ENCODE data around the gene SMARCC1. TPM values are rescaled to one million over a fixed set of nuclear protein-coding genes. Genes with fewer than 3 reads are reported as not detected.
A peak's percentile ranks its signal among the peaks of the same experiment; 100 is the strongest.

SMARCC1 gene
- total RNA-seq, 2 donors from 2014 or later = 11.6 to 19.3 TPM

GRCh38 chr3:47612879-47613278 is 168.8 kb downstream of the SMARCC1 start:
- Histone ChIP-seq H3K27me3 (no peaks in the 10 kb centered on the region), H3K36me3 (peaks cover 25% of the 10 kb centered on the region), H3K9me3 (no peaks in the 10 kb centered on the region), H3K4me3 (no peak overlapping the region), H3K27ac (no peak overlapping the region), H3K4me1 (peaks cover 0 to 27% of the 10 kb centered on the region in 2 donors)
- DNase-seq (ENCODE audit: low spot score) = no peak
- TF ChIP-seq CTCF (IDR thresholded peaks at IDR 0.05) = no peak

GRCh38 chr3:47612178-47612577 is 169.5 kb downstream of the SMARCC1 start:
- Histone ChIP-seq H3K36me3 (peaks cover 20% of the 10 kb centered on the region), H3K9me3 (no peaks in the 10 kb centered on the region)

GRCh38 chr3:47611576-47611975 is 170.1 kb downstream of the SMARCC1 start:
- Histone ChIP-seq H3K4me3 (no peak overlapping the region), H3K4me1 (peaks cover 0 to 27% of the 10 kb centered on the region in 2 donors), H3K36me3 (peaks cover 19% of the 10 kb centered on the region), H3K9me3 (no peaks in the 10 kb centered on the region), H3K27me3 (no peaks in the 10 kb centered on the region), H3K27ac (peak overlapping the region in 1 of 2 donors; percentile 23)
- TF ChIP-seq CTCF (IDR thresholded peaks at IDR 0.05) = no peak
- DNase-seq (ENCODE audit: low spot score) = no peak

More at GRCh38 chr3:47612178-47612577, 169.5 kb downstream of the SMARCC1 start:
- Histone ChIP-seq H3K4me1 (peaks cover 0 to 27% of the 10 kb centered on the region in 2 donors), H3K27ac (peak overlapping the region in 1 of 2 donors; percentile 23), H3K4me3 (no peak overlapping the region), H3K27me3 (no peaks in the 10 kb centered on the region)
- no peak for TF ChIP-seq CTCF (IDR thresholded peaks at IDR 0.05)
- DNase-seq (ENCODE audit: low spot score) = no peak

- peaks cover 0 to 27% of the 10 kb centered on the region in 2 donors for H3K4me1 ChIP-seq
- no peak for TF ChIP-seq CTCF (IDR thresholded peaks at IDR 0.05)
- H3K27ac ChIP-seq = peak overlapping the region in 1 of 2 donors; percentile 31
- H3K9me3 ChIP-seq = no peaks in the 10 kb centered on the region
- H3K27me3 ChIP-seq = no peaks in the 10 kb centered on the region
- no peak overlapping the region for H3K4me3 ChIP-seq
- H3K36me3 ChIP-seq = peaks cover 25% of the 10 kb centered on the region
- no peak for DNase-seq (ENCODE audit: low spot score)
Measured at GRCh38 chr3:47610583-47610982, 171.1 kb downstream of the SMARCC1 start.

- no peaks in the 10 kb centered on the region for H3K27me3 ChIP-seq
- no peak for TF ChIP-seq CTCF (IDR thresholded peaks at IDR 0.05)
- H3K4me3 ChIP-seq = no peak overlapping the region
- peaks cover 25% of the 10 kb centered on the region for H3K36me3 ChIP-seq
- DNase-seq (ENCODE audit: low spot score) = no peak
- H3K9me3 ChIP-seq = no peaks in the 10 kb centered on the region
- peaks cover 0 to 21% of the 10 kb centered on the region in 2 donors for H3K4me1 ChIP-seq
- H3K27ac ChIP-seq = no peak overlapping the region
Measured at GRCh38 chr3:47607335-47607734, 174.4 kb downstream of the SMARCC1 start.

GRCh38 chr3:47606165-47606564 is 175.5 kb downstream of the SMARCC1 start:
- no peaks in the 10 kb centered on the region for H3K27me3 ChIP-seq
- peaks cover 0 to 12% of the 10 kb centered on the region in 2 donors for H3K4me1 ChIP-seq
- H3K36me3 ChIP-seq = peaks cover 25% of the 10 kb centered on the region

More at GRCh38 chr3:47606165-47606564, 175.5 kb downstream of the SMARCC1 start:
- H3K4me3 ChIP-seq = no peak overlapping the region
- no peak overlapping the region for H3K27ac ChIP-seq
- no peaks in the 10 kb centered on the region for H3K9me3 ChIP-seq
- no peak for DNase-seq (ENCODE audit: low spot score)
- TF ChIP-seq CTCF (IDR thresholded peaks at IDR 0.05) = no peak

Measured in right atrium auricular region (tissue), 2 donors.